ENCODE data around the gene PSD.

Gene PSD

DNA sequence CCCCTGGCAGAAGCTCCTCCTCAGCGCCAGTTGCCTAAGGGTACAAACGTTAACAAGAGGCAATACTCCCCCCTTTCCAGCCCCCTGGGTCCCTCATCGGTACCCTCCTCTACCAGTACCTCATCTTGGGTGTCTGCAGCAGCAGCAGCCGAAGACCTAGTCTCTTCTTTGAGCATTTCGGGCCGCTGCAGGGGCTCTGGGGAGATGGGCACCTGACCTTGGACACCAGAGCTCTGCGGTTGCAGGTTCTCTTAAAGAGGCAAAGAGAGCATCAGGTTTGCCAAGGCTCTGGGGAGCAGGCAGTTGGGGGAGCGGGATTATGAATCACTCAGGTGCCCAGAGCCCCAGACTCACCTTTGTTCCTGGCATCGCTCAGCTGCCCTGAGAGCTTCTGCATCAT, 5.6 kb upstream of the PSD start:
- H3K4me3 ChIP-seq (ENCODE audit: low read length): no peak overlapping the region
- TF ChIP-seq CTCF (conservative IDR thresholded peaks at IDR 0.05; ENCODE audit: low read depth, low read length): no peak
- DNase-seq (ENCODE audit: low read depth): no peak

DNA sequence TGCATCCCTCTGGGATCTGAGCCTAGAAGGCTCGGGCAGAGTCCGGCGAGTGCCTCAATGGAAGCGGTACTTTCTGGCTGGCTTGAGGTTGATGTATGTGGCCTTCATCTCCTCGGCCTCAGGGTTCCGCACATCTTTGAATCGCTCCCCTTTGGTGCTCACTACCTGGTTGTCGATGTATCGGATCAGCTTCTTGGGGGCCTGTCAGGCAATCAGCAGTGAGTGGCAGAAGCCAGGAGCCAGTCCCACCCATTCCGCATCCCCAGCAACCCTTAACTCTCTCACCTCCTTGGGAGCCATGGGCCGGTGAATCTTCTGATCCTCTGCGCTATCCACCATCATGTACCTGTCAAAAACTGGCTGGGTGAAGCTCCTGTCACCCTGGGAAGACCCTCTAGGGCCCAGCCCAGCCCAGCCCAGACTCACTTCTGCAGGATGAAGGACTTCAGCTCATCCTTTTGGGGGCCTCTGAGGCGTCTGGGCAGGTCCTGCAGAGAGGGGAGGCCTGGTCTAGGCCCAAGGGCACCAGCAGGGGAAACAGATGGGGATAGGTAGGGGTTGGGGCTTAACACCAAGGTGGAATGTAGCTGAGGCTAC, 4.9 kb upstream of the PSD start:
- H3K4me3 ChIP-seq (ENCODE audit: low read length): no peak overlapping the region
- no peak for DNase-seq (ENCODE audit: low read depth)
- TF ChIP-seq CTCF (conservative IDR thresholded peaks at IDR 0.05; ENCODE audit: low read depth, low read length): no peak

DNA sequence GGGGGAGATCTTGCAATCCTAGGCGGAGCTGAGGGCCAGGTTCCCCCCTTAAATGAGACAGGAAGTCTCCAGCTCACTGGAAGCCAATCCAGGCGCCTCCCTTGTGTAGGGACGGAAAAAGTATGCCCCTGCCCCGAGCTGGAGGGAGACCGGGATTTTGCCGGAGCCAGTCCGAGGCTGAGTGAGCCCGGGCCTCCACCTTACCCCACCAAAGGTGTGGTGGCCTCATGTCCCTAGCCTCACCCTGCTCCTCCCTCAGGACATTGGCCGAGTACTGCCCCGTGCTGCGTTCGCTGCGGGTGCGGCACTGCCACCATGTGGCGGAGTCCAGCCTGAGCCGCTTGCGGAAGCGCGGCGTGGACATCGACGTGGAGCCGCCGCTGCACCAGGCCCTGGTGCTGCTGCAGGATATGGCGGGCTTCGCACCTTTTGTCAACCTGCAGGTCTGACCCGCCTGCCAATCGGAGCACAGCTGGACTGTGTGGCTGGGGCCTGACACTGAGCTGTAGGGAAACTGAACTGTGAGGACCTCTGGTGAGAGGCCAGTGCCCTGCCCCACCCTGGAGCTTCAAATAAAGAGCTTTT, 4.1 kb upstream of the PSD start:
- no peak for DNase-seq (ENCODE audit: low read depth)
- peak overlapping the region; percentile 86 for H3K4me3 ChIP-seq (ENCODE audit: low read length)
- TF ChIP-seq CTCF (conservative IDR thresholded peaks at IDR 0.05; ENCODE audit: low read depth, low read length): peak; percentile 84

DNA sequence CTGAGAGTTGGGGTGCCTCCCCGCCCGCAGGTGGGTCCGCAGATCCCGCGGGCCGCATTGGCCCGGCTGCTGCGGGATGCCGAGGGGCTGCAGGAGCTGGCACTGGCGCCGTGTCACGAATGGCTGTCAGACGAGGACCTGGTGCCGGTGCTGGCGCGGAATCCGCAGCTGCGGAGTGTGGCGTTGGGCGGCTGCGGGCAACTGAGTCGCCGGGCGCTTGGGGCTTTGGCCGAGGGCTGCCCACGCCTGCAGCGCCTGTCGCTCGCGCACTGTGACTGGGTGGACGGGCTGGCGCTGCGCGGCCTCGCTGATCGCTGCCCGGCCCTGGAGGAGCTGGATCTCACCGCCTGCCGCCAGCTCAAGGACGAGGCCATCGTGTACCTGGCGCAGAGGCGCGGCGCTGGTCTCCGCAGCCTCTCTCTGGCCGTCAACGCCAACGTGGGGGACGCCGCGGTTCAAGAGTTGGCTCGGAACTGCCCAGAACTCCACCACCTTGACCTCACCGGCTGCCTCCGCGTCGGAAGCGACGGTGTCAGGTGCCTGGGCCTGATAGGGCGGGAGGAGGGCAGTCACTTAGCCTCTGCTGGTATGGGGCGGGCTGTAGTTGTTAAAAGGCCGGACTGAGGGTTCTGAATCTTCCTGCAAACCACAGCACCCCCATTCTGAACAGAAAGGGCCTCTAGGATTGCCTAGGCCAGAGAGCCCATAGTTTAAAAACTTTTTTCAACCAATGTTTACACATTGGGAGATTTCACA, 3.4 kb upstream of the PSD start:
- TF ChIP-seq CTCF (conservative IDR thresholded peaks at IDR 0.05; ENCODE audit: low read depth, low read length): no peak
- no peak for DNase-seq (ENCODE audit: low read depth)
- peak overlapping the region; percentile 86 for H3K4me3 ChIP-seq (ENCODE audit: low read length)

- H3K4me3 ChIP-seq (ENCODE audit: low read length): peak overlapping the region; percentile 86
- no peak for TF ChIP-seq CTCF (conservative IDR thresholded peaks at IDR 0.05; ENCODE audit: low read depth, low read length)
- DNase-seq (ENCODE audit: low read depth): no peak
Measured at GRCh38 chr10:102421507-102421756, 2.8 kb upstream of the PSD start.

GRCh38 chr10:102420714-102421506, 2.3 kb upstream of the PSD start, which contains the start of gene FBXL15:
TSS of gene FBXL15 (plus strand) at chr10:102420836. CDS start at chr10:102421130, 294 bp downstream.
- no peak for TF ChIP-seq CTCF (conservative IDR thresholded peaks at IDR 0.05; ENCODE audit: low read depth, low read length)
- peak within 1 kb of the TSS; percentile 86 for H3K4me3 ChIP-seq (ENCODE audit: low read length)
- DNase-seq (ENCODE audit: low read depth): peak; percentile 77

Data from retinal pigment epithelial cell (primary cell).